Activated CD4-positive, alpha-beta T cell treated with anti-CD3 and anti-CD28 coated beads, Interleukin-2, amount 50 U/mL, for 1 hour (primary cell): Measurements from ENCODE around the gene CLIC4.
"Not testable (repeated sequence)": the region's sequence is repeated elsewhere in the genome, so short reads cannot be mapped to it uniquely, and the experiment has no call there.

Experiments
- DNase-seq: peaks from one replicate; pipeline ENCODE4 v3.0.0-alpha.2; 2020

CLIC4 gene

GRCh38 chr1:24775916-24776315 lies 30.7 kb downstream of the CLIC4 start:
- DNase-seq = no peak

GRCh38 chr1:24776821-24777220 lies 31.6 kb downstream of the CLIC4 start:
- DNase-seq = no peak

- DNase-seq = no peak
Measured at GRCh38 chr1:24778141-24778540, 32.9 kb downstream of the CLIC4 start.

GRCh38 chr1:24779199-24779598 lies 34.0 kb downstream of the CLIC4 start:
- not testable (repeated sequence) for DNase-seq

- no peak for DNase-seq
Measured at GRCh38 chr1:24779689-24780464, 34.6 kb downstream of the CLIC4 start.

GRCh38 chr1:24780626-24781025 lies 35.4 kb downstream of the CLIC4 start:
- DNase-seq = not testable (repeated sequence)

- DNase-seq = no peak
Measured at GRCh38 chr1:24782689-24783088, 37.4 kb downstream of the CLIC4 start.

- no peak for DNase-seq
Measured at GRCh38 chr1:24783713-24784112, 38.5 kb downstream of the CLIC4 start.

GRCh38 chr1:24786191-24786590 lies 40.9 kb downstream of the CLIC4 start:
- no peak for DNase-seq

GRCh38 chr1:24790490-24790889 lies 45.2 kb downstream of the CLIC4 start:
- no peak for DNase-seq

GRCh38 chr1:24793447-24794129 lies 48.3 kb downstream of the CLIC4 start:
- DNase-seq = no peak

GRCh38 chr1:24794130-24794502 lies 48.9 kb downstream of the CLIC4 start:
- DNase-seq = not testable (repeated sequence)

GRCh38 chr1:24795236-24795635 lies 50.0 kb downstream of the CLIC4 start:
- no peak for DNase-seq

GRCh38 chr1:24796524-24796923 lies 51.3 kb downstream of the CLIC4 start:
- no peak for DNase-seq

- not testable (repeated sequence) for DNase-seq
Measured at GRCh38 chr1:24799242-24799641, 54.0 kb downstream of the CLIC4 start.

GRCh38 chr1:24801176-24801575 lies 55.9 kb downstream of the CLIC4 start:
- no peak for DNase-seq

- DNase-seq = no peak
Measured at GRCh38 chr1:24803220-24803619, 58.0 kb downstream of the CLIC4 start.

- no peak for DNase-seq
Measured at GRCh38 chr1:24803987-24804530, 58.8 kb downstream of the CLIC4 start.

GRCh38 chr1:24805534-24806301 lies 60.5 kb downstream of the CLIC4 start:
- DNase-seq = no peak

- no peak for DNase-seq
Measured at GRCh38 chr1:24806588-24806987, 61.3 kb downstream of the CLIC4 start.

- not testable (repeated sequence) for DNase-seq
Measured at GRCh38 chr1:24811494-24811893, 66.2 kb downstream of the CLIC4 start.

- not testable (repeated sequence) for DNase-seq
Measured at GRCh38 chr1:24820221-24820620, 75.0 kb downstream of the CLIC4 start.

- DNase-seq = no peak
Measured at GRCh38 chr1:24822887-24823286, 77.6 kb downstream of the CLIC4 start.
